Erythroblast (primary cell): Measurements from ENCODE around the gene FAM20C.

Experiments used
- GATA1 ChIP-seq: IDR thresholded peaks from 2 replicates; pipeline ENCODE4 v1.6.1; 2011; ENCODE audit warnings: low read depth, mild to moderate bottlenecking, control low read depth, low read length, moderate library complexity
- POLR2A ChIP-seq: IDR thresholded peaks from 2 replicates; pipeline ENCODE4 v1.6.1; 2011; ENCODE audit warnings: mild to moderate bottlenecking, low read length

- no peak for TF ChIP-seq GATA1
- TF ChIP-seq POLR2A = no peak
These were observed 41.6 kb upstream of the FAM20C start for GRCh38 chr7:150811-151221.
